Thoracic aorta (tissue), 2 donors: Measurements from ENCODE around the gene DISP3. TPM values are rescaled to one million over a fixed set of nuclear protein-coding genes. Genes with fewer than 3 reads are reported as not detected.

Experiments
- ATAC-seq: fragments of 150-250 bp; one replicate; pipeline ENCODE4 v1.8.0; 2017; ENCODE audit warnings: low read depth; ENCODE audit not compliant: insufficient number of reproducible peaks, low FRiP score
- DNase-seq: peaks from one replicate; pipeline ENCODE4 v3.0.0-alpha.2; 2020; ENCODE audit warnings: low spot score
- H3K27ac ChIP-seq, 2 donors: fragments of 200-600 bp; sonication (generic); 1 replicate in 1 of 2; 2 replicates in 1 of 2; pipeline ENCODE4 v1.5.1; 2016; ENCODE audit warnings: mild to moderate bottlenecking in 2 of 2, moderate library complexity in 2 of 2
- H3K27me3 ChIP-seq: fragments of 200-600 bp; sonication (generic); replicated peaks from 2 replicates; pipeline ENCODE4 v1.6.0; 2016; ENCODE audit warnings: mild to moderate bottlenecking; ENCODE audit not compliant: insufficient read depth
- H3K36me3 ChIP-seq: fragments of 200-600 bp; sonication (generic); one replicate; pipeline ENCODE4 v1.5.1; 2016
- H3K4me1 ChIP-seq, 2 donors: fragments of 200-600 bp; sonication (generic); 1 replicate in 1 of 2; 2 replicates in 1 of 2; pipeline versions ENCODE4 v1.5.1 to v1.6.0; 2016; ENCODE audit warnings: low read depth in 2 of 2, mild to moderate bottlenecking in 1 of 2; ENCODE audit not compliant: control insufficient read depth in 1 of 2
- H3K4me3 ChIP-seq: fragments of 200-600 bp; sonication (generic); 2 replicates; pipeline ENCODE4 v1.5.1; 2016; ENCODE audit warnings: mild to moderate bottlenecking
- H3K9me3 ChIP-seq: fragments of 200-600 bp; sonication (generic); 2 replicates; pipeline ENCODE4 v1.5.1; 2016
- total RNA-seq, 2 donors: library from RNA; depleted of rRNA; stranded (reverse); fragments of >200 nt; gene quantifications; one replicate each; pipeline versions ENCODE4 v1.1.0 to v1.2.3, GENCODE V29; 2016
- TF ChIP-seq, protein P1 (sequence below): fragments of 200-600 bp; sonication (generic); IDR thresholded peaks from one replicate; pipeline ENCODE4 v1.5.1; 2019; ENCODE audit warnings: antibody characterized with exemption

The DISP3 gene
- total RNA-seq, 2 donors from 2014 or later = not detected

- no peaks in the 10 kb centered on the region for H3K36me3 ChIP-seq
- no peak for DNase-seq
- no peaks in the 10 kb centered on the region for H3K9me3 ChIP-seq
- no peak for ATAC-seq
- no peaks in the 10 kb centered on the region for H3K27me3 ChIP-seq
- no peak overlapping the region for H3K27ac ChIP-seq
- TF ChIP-seq, protein P1, sequence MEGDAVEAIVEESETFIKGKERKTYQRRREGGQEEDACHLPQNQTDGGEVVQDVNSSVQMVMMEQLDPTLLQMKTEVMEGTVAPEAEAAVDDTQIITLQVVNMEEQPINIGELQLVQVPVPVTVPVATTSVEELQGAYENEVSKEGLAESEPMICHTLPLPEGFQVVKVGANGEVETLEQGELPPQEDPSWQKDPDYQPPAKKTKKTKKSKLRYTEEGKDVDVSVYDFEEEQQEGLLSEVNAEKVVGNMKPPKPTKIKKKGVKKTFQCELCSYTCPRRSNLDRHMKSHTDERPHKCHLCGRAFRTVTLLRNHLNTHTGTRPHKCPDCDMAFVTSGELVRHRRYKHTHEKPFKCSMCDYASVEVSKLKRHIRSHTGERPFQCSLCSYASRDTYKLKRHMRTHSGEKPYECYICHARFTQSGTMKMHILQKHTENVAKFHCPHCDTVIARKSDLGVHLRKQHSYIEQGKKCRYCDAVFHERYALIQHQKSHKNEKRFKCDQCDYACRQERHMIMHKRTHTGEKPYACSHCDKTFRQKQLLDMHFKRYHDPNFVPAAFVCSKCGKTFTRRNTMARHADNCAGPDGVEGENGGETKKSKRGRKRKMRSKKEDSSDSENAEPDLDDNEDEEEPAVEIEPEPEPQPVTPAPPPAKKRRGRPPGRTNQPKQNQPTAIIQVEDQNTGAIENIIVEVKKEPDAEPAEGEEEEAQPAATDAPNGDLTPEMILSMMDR = no peak
- no peak overlapping the region for H3K4me3 ChIP-seq
- H3K4me1 ChIP-seq = no peaks in the 10 kb centered on the region
These were observed 3.2 kb downstream of the DISP3 start for GRCh38 chr1:11482198-11482597.

GRCh38 chr1:11482701-11483479 is 3.9 kb downstream of the DISP3 start:
- DNase-seq (no peak), ATAC-seq (no peak)
- TF ChIP-seq, protein P1 = no peak
- Histone ChIP-seq H3K4me3 (no peak overlapping the region), H3K9me3 (no peaks in the 10 kb centered on the region), H3K36me3 (no peaks in the 10 kb centered on the region), H3K27ac (no peak overlapping the region), H3K4me1 (no peaks in the 10 kb centered on the region), H3K27me3 (no peaks in the 10 kb centered on the region)

DNA sequence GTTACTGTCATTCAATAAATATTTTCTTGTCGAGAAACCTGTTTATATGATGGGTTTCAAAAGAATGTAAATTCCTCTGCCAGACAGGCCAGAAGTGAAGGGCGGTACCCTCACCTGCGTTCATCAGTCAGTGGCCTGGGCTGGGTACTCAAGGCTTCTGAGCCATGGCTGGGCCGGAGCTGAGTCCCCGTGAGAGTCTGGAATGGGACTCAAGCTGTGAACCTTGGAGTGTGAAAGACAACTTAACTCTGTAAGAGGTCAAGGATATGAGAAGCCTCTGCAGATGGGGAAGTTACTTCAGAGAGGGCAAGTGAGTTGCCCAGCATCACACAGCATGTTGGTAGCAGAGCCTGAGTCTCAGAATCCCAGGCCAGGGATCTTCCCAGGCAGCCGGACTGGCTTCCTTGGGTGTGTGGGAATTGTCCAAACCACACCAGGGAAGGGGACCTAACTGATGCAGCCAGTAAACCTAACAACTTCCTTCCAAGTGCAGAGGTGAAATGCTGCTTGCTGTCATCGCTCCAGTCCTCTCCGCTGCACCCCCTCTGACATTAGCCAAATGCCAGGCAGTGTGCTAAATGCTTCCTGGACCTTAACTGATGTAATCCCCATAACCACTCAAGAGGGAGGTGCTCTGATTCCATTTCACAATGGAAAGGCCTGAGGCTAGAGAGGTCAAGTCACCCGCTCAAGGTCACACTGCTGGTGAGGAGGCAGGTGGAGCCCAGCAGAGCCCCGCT is 4.8 kb downstream of the DISP3 start:
- Histone ChIP-seq H3K27me3 (no peaks in the 10 kb centered on the region), H3K4me3 (no peak overlapping the region), H3K36me3 (no peaks in the 10 kb centered on the region), H3K4me1 (no peaks in the 10 kb centered on the region), H3K27ac (no peak overlapping the region), H3K9me3 (no peaks in the 10 kb centered on the region)
- TF ChIP-seq, protein P1 = no peak
- ATAC-seq (no peak), DNase-seq (no peak)

DNA sequence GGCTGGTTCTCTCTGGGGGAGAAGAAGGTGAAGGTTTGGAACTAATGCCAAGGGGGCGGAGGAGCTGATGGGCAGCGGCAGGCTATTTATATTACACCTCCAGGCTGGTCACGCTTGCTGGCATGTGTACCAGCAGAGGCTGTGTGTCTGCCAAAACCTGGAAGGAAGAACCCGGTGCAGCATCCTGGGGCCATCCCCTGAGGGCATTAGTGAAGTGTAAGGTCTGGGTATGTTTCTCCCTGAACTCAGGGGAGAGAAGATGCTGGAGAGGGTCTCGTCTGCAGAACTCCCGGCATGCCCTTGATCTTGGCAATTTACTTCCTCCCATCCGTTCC is 5.3 kb downstream of the DISP3 start:
- no peak for ATAC-seq
- no peaks in the 10 kb centered on the region for H3K27me3 ChIP-seq
- no peaks in the 10 kb centered on the region for H3K4me1 ChIP-seq
- H3K27ac ChIP-seq = no peak overlapping the region
- no peaks in the 10 kb centered on the region for H3K9me3 ChIP-seq
- TF ChIP-seq, protein P1 = no peak
- no peak for DNase-seq
- H3K4me3 ChIP-seq = no peak overlapping the region
- H3K36me3 ChIP-seq = no peaks in the 10 kb centered on the region

DNA sequence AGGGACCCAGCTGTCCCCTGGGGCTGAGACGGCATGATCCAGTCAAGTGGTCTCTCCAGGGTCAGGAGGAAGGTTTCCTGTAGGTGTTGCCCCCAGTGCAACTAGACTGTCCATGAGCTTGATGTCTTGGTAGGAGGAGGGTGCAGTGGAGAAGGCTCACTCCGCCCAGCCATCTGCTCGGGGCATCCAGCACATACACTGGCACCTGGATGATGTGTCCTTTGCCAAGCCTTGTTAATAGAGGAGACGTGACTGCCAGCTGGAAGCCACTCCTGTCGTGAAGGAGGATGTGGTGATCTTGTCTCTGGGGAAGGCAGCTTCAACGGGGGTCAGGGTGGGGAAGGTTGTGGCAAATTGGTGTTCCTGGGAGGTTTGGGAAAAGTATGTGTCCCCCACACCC is 6.2 kb downstream of the DISP3 start:
- H3K9me3 ChIP-seq = no peaks in the 10 kb centered on the region
- H3K4me1 ChIP-seq = no peaks in the 10 kb centered on the region
- DNase-seq (no peak), ATAC-seq (no peak)
- TF ChIP-seq, protein P1 = no peak
- no peak overlapping the region for H3K4me3 ChIP-seq
- H3K36me3 ChIP-seq = no peaks in the 10 kb centered on the region
- H3K27ac ChIP-seq = no peak overlapping the region
- no peaks in the 10 kb centered on the region for H3K27me3 ChIP-seq
